Cerebellar cortex (tissue), 1 donor: ENCODE data around the gene TWF2.

Experiments
- DNase-seq: peaks from one replicate; pipeline ENCODE4 v3.0.0-alpha.2; 2015; ENCODE audit warnings: low spot score

Gene TWF2

GRCh38 chr3:52237657-52238172, 1.2 kb downstream of the TWF2 start:
- DNase-seq, result peak; percentile 92

DNA sequence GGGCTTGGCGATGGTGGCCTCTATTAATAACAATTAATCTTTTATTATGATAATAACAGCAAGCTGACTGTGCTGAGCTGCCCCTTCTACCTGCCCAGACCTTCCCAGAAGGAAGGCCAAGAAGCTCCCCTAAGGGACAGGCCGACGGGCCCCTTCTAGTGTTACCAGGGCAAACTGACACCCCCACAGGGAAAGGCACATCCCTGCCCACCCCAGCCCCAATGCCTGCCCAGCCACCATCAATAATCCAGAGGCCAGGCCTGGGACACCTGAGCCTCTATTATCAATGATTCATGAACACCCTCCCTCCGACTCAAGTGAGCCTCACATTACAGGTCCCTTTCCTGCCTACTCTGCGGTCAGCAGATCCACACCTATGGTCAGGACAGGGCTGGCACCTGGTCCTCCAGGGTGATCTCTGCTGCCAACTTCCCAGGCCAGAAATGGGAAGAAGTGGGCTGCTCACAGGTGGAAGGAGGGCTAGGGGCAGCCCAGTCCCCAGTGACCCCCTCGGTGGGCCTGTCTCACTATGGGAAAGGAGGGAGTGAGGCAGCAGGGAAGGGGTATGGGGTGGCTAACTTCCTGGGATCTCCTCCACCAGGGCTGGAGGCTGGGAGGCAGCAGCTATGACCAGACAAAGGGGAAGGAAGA, 1.8 kb downstream of the TWF2 start:
- no peak for DNase-seq

DNA sequence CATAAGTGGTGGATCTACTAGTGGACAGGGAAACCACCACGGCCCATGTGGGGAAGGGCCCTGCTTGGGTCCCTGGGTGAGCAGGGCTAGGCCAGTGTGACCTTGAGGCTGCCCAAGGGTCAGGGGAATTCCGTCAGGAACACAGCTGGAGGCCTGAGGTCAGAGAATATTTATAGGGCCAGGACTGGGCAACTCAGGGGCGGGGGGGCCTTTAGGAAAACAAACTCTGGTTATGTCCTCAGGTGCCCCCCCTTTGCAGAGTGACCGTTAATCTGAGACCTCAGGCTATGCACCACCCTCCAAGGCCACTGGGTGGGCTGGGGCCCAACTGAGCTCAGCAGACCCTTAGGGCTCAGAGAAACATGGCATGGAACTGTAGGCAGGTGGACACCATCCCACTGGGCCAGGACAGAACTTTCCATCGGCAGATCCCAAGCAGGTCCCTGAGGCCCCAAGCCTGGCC, 2.5 kb downstream of the TWF2 start:
- no peak for DNase-seq

DNA sequence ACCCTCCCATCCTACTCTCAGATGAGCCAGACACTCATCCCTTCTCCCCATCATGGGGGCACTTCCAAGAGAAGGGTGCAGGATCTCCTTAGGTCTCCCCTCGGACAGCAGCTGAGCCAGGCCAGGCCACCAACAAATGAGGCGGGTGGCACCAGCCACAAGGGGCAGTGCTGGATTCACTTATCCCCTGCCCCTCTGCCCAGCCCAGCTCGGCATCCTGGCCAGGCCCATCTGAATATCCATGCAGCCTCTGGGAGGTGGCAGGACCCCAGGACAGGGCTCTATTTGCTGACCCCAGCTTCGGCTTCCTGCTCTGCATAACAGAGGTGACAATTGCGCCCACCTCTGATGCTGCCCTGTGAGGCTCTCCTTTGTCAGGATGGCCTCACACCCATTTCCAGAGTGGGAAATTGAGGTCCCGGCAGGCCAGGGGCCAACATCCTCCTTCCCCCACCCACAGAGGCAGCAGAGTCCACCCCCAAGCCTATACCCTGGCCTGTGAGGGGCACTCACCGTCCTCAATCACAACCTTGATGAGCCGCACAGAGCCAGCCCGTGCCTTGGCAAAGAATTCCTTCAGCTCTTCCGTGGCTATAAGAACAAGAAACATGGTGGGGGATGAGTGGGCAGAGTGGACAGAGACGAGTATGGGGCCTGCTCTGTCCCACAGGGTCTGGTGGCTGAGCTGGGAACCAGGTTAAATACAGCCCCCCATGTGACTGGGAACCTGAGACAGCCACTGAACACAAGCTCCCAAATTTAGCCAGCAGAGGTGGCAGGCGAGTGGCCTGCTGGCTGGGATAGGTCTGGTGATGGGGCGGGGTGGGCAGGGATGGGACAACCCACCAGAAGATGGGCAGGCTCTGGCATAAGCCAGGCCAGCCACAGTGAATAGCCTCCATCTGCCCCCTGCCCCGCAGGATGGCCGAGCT, 4.2 kb downstream of the TWF2 start:
- DNase-seq, result no peak

GRCh38 chr3:52233968-52234367, 5.0 kb downstream of the TWF2 start:
- peak; percentile 64 for DNase-seq

DNA sequence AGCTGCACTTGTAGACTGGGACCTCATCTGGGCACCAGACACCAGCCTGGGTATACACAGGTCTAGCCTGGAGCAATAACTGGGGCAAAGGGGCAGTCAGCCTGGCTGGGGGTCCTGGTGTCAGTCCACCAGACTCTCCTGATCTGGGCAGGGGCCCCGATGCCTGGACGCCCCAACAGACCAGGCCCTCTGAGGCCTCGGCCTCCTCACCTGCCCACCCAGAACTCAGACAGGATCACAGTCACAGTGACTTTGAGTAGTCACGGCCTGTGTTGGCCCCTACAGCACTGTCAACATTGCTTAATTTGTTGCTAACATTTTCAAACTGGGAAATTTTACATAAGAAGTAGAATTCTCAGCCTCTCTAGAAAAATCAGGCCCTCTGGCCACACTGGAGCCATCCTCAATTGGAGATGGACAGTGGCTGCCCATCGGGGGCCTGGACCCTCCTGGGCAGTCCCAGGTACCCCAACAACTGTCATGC, 5.8 kb downstream of the TWF2 start:
- no peak for DNase-seq

GRCh38 chr3:52232279-52233107, 6.5 kb downstream of the TWF2 start:
- DNase-seq, result no peak

DNA sequence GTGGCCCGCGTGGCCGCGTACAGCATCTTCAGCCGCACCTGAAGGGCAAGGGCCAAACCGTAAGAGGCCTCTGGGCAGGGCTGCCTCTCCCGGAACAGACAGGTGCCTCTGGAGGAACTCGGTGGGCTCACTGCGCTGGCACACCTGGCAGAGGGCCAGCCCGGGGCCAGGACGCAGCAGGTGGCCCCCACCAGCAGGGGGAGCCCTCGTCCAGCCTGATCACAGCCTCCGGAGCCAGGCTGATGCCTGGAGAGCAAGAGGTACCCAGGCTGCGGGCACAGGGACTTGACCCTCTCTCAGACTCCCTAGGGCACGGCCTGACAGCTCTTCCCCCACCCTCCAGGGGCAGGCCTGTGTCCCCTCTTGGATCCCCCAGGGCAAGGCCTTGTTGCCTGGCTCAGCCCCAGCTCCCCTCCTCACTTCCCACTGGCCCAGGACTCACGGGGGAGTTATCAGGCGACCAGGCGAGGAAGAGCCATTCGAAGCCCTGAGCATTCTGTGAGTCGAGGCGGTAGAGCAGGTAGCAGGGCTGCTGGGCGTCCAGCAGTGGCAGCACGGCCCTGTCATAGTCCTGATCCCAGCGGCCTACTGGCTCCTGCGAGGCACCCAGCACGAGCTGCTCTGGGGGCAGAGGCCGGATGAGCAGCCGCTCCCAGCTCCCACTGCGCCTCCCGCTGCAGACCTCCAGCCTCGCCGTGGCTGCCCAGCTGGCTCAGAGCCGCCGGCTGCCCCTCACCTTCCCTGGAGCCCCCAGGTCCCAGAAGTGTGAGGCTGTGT, 7.3 kb downstream of the TWF2 start:
- no peak for DNase-seq

DNA sequence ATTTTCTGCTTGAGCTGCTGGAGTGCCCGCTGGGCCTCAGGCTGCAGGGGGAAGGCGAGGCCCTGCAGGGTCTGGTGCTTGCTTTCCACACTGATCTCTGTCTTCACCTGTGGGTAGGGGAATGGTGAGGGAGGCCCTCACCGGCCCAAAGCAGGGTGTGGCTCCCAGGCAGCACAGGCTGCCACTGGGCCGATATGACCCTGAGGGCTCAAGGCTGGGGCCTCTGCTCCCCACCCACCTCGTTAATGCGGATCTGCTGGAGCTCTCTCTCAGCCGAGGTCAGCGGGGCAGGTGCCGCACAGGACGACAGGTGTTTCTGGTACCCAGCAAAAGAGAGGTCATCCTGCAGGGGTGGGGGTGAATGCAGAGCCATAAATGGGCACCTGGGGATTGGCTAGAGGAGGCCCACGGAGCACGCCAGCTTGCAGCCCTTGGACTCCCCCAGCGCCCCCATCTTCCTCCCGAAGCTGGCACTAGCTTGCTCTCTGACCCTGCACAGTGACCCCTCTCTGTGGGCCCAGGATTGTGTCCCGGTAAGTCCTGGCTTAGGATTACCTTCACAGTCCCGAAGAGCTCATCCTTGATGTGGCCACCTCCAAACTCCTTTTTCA, 8.0 kb downstream of the TWF2 start:
- DNase-seq, result no peak

DNA sequence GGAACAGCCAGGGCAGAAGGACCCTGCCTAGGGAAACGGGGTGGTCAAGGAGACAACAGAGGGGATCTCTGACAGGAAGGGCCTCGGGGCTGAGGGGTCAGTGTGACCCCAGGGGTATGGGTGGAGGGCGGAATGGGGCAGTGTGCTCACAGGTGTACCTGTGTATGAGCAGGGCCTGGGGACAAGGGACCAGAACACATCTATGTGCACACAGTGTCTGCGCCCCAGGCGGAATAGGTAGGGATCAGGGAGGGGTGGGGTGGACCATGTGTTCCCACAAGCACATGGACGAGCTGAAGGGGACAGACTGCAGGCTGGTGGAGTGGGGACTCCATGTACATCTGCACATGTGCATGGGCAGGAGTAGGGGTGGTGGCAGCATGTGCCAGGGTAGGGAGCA, 8.5 kb downstream of the TWF2 start:
- DNase-seq, result no peak

DNA sequence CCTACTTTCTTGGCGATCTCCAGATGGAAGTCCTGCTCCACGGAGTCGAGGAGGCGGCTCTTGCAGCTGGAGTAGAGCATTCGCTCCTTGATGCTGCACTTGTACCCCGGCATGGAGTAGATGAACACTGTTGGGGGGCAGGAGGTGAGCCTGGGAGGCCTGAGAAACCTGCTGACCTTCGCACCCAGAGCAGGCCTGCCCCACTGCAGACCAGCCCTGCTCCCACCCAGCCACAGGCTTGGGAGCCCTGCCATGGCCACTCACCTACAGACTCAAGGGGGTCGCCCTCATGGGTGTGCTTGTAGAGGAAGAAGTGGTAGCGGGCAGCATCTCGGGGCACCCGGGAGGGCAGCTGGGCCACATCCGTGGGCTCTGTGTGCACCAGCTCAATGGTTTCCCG, 9.3 kb downstream of the TWF2 start:
- DNase-seq, result no peak

DNA sequence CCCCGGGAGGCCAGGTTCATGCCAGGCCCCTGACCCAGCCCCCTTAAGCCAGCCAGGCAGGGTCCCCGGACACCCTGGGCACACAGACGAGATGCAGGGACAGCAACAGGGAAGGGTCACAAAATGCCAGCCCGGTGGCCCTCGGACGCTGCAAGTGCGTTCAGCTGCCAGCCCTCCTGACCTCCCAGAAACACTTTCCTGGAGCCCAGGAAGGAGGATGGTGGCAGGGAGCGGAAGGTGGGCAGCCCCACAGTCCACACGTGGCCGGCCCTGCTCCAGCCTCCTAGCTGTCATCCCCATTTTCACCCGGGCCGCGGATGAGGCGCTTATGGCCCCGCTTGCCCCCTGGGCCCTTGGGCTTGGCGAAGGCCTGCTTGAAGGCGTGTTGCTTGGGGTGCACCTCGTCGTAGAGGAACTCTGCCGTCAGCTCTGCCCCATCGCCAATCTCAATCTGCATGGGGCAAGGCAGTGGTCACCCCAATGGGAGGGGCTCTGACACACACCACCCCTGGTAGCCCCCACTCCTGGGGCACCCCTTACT, 10.1 kb downstream of the TWF2 start:
- DNase-seq, result no peak

DNA sequence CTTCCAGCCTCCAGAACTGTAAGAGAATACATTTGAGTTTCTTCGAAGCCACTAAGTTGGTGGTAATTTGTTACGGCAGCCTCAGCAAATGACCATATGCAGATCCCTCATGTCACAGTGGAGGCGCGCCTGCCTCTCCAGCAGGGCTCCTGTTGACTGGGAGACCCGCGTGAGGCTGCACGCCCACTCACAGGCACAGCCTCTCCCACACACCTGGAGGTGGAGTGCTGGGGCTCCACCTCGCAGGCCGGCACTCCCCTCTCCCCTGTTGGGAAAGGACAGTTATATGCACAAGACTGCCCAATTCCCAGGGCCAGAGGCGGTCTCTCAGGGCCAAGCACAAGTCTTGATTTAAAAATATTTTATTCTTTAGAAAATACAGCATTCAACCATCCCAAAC, 10.7 kb downstream of the TWF2 start:
- DNase-seq, result no peak

GRCh38 chr3:52227766-52228165, 11.2 kb downstream of the TWF2 start:
- no peak for DNase-seq

GRCh38 chr3:52227117-52227516, 11.8 kb downstream of the TWF2 start:
- no peak for DNase-seq

GRCh38 chr3:52226229-52226817, 12.6 kb downstream of the TWF2 start:
- DNase-seq, result no peak

DNA sequence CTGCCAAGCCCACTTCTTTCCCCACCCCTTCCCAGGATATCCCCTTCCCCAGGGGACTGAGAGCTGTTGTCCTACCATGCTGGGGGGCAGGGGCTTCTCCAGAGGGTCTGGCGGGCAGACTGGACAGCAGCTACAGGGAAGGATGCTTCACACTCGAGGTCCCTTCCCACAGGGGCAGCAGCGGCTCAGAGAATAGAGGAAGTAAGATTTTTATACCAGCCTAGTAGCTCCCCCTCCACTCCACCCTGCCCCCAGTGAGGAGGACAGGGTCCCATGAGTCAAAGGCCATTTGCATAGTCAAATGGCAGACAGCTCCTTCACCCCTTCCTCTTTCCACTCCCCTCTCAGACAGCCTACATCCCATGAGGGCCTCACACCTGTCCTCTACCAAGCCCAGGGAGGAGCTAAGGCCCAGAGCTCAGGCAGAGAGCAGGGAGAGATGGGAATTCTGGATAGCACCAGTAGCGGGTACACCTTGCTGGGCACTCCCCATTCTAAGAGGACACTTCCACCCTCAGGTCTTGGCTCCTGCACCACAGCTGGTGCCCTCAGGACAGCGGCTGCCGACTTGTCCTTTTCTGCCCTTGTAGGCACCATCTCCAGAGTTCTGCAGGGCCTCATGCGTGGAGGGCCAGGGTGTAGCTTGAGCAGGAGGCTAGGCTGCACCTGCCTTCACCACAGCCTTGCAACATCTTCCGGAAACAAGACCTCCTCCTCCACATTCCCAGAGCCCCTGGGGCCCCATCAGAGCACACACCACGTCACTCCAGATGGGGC, 13.3 kb downstream of the TWF2 start, which contains the start of gene TLR9:
Gene TLR9, minus strand, starts transcription at position 194 of the 777 bp plus-strand sequence. Its CDS starts 116 bp downstream, at position 78.
- DNase-seq, result no peak

DNA sequence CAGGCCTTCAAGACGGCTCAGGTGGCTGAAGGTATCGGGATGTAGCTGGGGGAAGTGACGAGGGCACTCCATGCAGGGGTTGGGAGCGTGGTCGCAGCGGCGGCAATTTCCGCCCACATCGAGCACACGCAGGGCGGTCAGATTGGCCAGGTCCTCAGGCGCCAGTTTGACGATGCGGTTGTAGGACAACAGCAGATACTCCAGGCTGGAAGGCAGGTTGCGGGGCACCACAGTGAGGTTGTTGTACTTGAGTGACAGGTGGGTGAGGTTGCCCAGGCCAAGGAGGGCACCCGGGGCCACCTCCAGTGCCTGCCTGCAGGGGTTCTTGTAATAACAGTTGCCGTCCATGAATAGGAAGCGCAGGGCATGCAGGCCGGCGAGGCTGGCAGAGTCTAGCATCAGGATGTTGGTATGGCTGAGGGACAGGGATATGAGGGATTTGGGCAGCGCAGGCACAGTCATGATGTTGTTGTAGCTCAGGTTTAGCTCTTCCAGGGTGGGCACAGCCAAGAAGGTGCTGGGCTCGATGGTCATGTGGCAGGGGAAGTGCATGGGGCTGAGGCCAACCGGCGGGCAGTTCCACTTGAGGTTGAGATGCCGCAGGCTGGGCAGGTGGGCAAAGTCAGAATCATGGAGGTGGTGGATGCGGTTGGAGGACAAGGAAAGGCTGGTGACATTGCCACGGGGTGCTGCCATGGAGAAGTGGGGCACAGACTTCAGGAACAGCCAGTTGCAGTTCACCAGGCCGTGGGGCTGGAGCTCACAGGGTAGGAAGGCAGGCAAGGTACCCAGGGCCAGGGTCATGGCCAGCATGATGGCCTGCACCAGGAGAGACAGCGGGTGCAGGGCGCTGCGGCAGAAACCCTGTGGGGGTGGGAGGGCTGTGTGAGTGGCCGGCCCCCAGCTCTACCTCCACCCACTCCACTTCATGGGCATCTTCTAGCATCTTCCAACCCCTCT, 15.2 kb downstream of the TWF2 start:
- DNase-seq, result no peak
